H9 (cell line): Measurements from ENCODE around the gene SF3B3. TPM values are rescaled to one million over a fixed set of nuclear protein-coding genes. Genes with fewer than 3 reads are reported as not detected.

ENCODE experiments used
- DNase-seq: peaks from one replicate; pipeline ENCODE4 v3.0.0-alpha.2; 2017
- H2AFZ ChIP-seq: one replicate; pipeline ENCODE4 v1.6.1; 2013; ENCODE audit warnings: mild to moderate bottlenecking, low read length, control low read depth, moderate library complexity
- H2AK5ac ChIP-seq: 2 replicates; pipeline ENCODE4 v1.6.1; 2013; ENCODE audit warnings: low read length, control low read depth, mixed read lengths; ENCODE audit not compliant: insufficient read length
- H2BK120ac ChIP-seq: one replicate; pipeline ENCODE4 v1.6.1; 2013; ENCODE audit warnings: low read depth, mild to moderate bottlenecking, low read length, control low read depth, inconsistent platforms; ENCODE audit not compliant: poor library complexity, severe bottlenecking
- H2BK12ac ChIP-seq: 2 replicates; pipeline ENCODE4 v1.6.1; 2013; ENCODE audit warnings: low read length, control low read depth, mixed read lengths, low read depth; ENCODE audit not compliant: insufficient read length
- H2BK15ac ChIP-seq: 2 replicates; pipeline ENCODE4 v1.6.1; 2013; ENCODE audit warnings: low read depth, low read length, control low read depth
- H2BK20ac ChIP-seq: one replicate; pipeline ENCODE4 v1.6.1; 2013; ENCODE audit warnings: low read depth, mild to moderate bottlenecking, low read length, control low read depth, inconsistent platforms; ENCODE audit not compliant: poor library complexity, severe bottlenecking
- H2BK5ac ChIP-seq: 2 replicates; pipeline ENCODE4 v1.6.1; 2013; ENCODE audit warnings: low read length, control low read depth, mixed read lengths; ENCODE audit not compliant: insufficient read length
- H3K14ac ChIP-seq: 2 replicates; pipeline ENCODE4 v1.6.1; 2013; ENCODE audit warnings: low read length, control low read depth; ENCODE audit not compliant: insufficient read depth
- H3K18ac ChIP-seq: 2 replicates; pipeline ENCODE4 v1.6.1; 2013; ENCODE audit warnings: low read depth, mild to moderate bottlenecking, mixed read lengths, low read length, control low read depth; ENCODE audit not compliant: insufficient read length
- H3K23ac ChIP-seq: 2 replicates; pipeline ENCODE4 v1.6.1; 2013; ENCODE audit warnings: low read length, control low read depth, mixed read lengths, low read depth; ENCODE audit not compliant: insufficient read length
- H3K23me2 ChIP-seq: 2 replicates; pipeline ENCODE4 v1.6.1; 2013; ENCODE audit warnings: low read depth, mild to moderate bottlenecking, mixed read lengths, low read length, control low read depth; ENCODE audit not compliant: insufficient read length, poor library complexity, severe bottlenecking
- H3K27ac ChIP-seq: 2 replicates; pipeline ENCODE4 v1.5.1; 2013; ENCODE audit warnings: low read length, control low read depth, mixed read lengths, low read depth; ENCODE audit not compliant: insufficient read length
- H3K27me3 ChIP-seq: 2 replicates; pipeline ENCODE4 v1.6.1; 2013; ENCODE audit warnings: low read length, control low read depth, inconsistent platforms; ENCODE audit not compliant: insufficient read depth
- H3K4ac ChIP-seq: 2 replicates; pipeline ENCODE4 v1.6.1; 2013; ENCODE audit warnings: low read depth, mild to moderate bottlenecking, control low read depth, inconsistent platforms, low read length, moderate library complexity
- H3K4me1 ChIP-seq: 2 replicates; pipeline ENCODE4 v1.6.1; 2013; ENCODE audit warnings: low read length, control low read depth, inconsistent platforms; ENCODE audit not compliant: insufficient read depth
- H3K4me2 ChIP-seq: 2 replicates; pipeline ENCODE4 v1.6.1; 2013; ENCODE audit warnings: low read length, control low read depth, mixed read lengths; ENCODE audit not compliant: insufficient read length, insufficient read depth
- H3K56ac ChIP-seq: 2 replicates; pipeline ENCODE4 v1.6.1; 2013; ENCODE audit warnings: low read depth, mild to moderate bottlenecking, mixed read lengths, low read length, control low read depth; ENCODE audit not compliant: insufficient read length
- H3K79me1 ChIP-seq: 2 replicates; pipeline ENCODE4 v1.6.1; 2013; ENCODE audit warnings: low read depth, mild to moderate bottlenecking, moderate library complexity, low read length, control low read depth, inconsistent platforms; ENCODE audit not compliant: insufficient read depth, poor library complexity, severe bottlenecking
- H3K79me2 ChIP-seq: 2 replicates; pipeline ENCODE4 v1.6.1; 2013; ENCODE audit warnings: low read length, control low read depth, inconsistent platforms; ENCODE audit not compliant: insufficient read depth
- H3K9ac ChIP-seq: 2 replicates; pipeline ENCODE4 v1.6.1; 2013; ENCODE audit warnings: low read length, control low read depth, mixed read lengths; ENCODE audit not compliant: insufficient read length; ENCODE audit errors: extremely low read depth
- H3K9me3 ChIP-seq: one replicate; pipeline ENCODE4 v1.6.1; 2013; ENCODE audit warnings: low read depth, low read length, inconsistent platforms; ENCODE audit not compliant: control insufficient read depth
- H3T11ph ChIP-seq: one replicate; pipeline ENCODE4 v1.6.1; 2013; ENCODE audit warnings: mild to moderate bottlenecking, low read length, control low read depth, inconsistent platforms
- H4K20me1 ChIP-seq: one replicate; pipeline ENCODE4 v1.6.1; 2013; ENCODE audit not compliant: control insufficient read depth, insufficient read length, insufficient read depth
- H4K5ac ChIP-seq: 2 replicates; pipeline ENCODE4 v1.6.1; 2013; ENCODE audit warnings: low read depth, mild to moderate bottlenecking, mixed read lengths, low read length, control low read depth; ENCODE audit not compliant: insufficient read length
- H4K8ac ChIP-seq: replicated peaks from 2 replicates; pipeline ENCODE4 v1.6.1; 2013; ENCODE audit warnings: low read length, control low read depth, mixed read lengths, low read depth; ENCODE audit not compliant: insufficient read length
- H4K91ac ChIP-seq: 2 replicates; pipeline ENCODE4 v1.6.1; 2013; ENCODE audit warnings: low read depth, mild to moderate bottlenecking, moderate library complexity, mixed read lengths, low read length, control low read depth; ENCODE audit not compliant: insufficient read length
- H3K27ac Mint-ChIP-seq, 3 experiments: 2 replicates in 2 of 3; 3 replicates in 1 of 3; pipeline ENCODE4 v1.8.0; 2020 to 2021; ENCODE audit warnings: mixed read lengths in 3 of 3, mild to moderate bottlenecking in 1 of 3, moderate library complexity in 1 of 3
- H3K27me3 Mint-ChIP-seq: 2 replicates; pipeline ENCODE4 v1.8.0; 2021; ENCODE audit warnings: low read depth, mild to moderate bottlenecking, moderate library complexity, mixed read lengths
- H3K36me3 Mint-ChIP-seq, 3 experiments: 2 replicates in 2 of 3; 3 replicates in 1 of 3; pipeline ENCODE4 v1.8.0; 2020 to 2021; ENCODE audit warnings: low read depth in 3 of 3, mixed read lengths in 3 of 3; ENCODE audit not compliant: insufficient read depth in 1 of 3
- H3K4me1 Mint-ChIP-seq, 2 experiments: 2 replicates each; pipeline ENCODE4 v1.8.0; 2020; ENCODE audit warnings: mixed read lengths in 2 of 2
- H3K4me3 Mint-ChIP-seq, 2 experiments: 2 replicates in 1 of 2; 3 replicates in 1 of 2; pipeline ENCODE4 v1.8.0; 2020 to 2021; ENCODE audit warnings: mild to moderate bottlenecking in 2 of 2, mixed read lengths in 2 of 2, moderate library complexity in 1 of 2
- H3K9me3 Mint-ChIP-seq, 2 experiments: 2 replicates in 1 of 2; 3 replicates in 1 of 2; pipeline ENCODE4 v1.8.0; 2020; ENCODE audit warnings: mild to moderate bottlenecking in 2 of 2, mixed read lengths in 2 of 2, moderate library complexity in 1 of 2
- WGBS: extraction: QIAGEN DNeasy Blood & Tissue Kit; methylation state at CpG from one replicate; pipeline ENCODE4 v1.1.7; 2013; ENCODE audit warnings: missing lambda C conversion rate, low lambda C conversion rate, mixed read lengths; ENCODE audit not compliant: insufficient read length; ENCODE audit errors: extremely low coverage; 5-methylcytosine and 5-hydroxymethylcytosine counted together
- total RNA-seq: library from RNA; stranded (reverse); gene quantifications from 2 replicates; pipeline ENCODE4 v1.2.1, GENCODE V29; 2021
- TF ChIP-seq, protein P1 (sequence below): fragments of 200-600 bp; sonication (generic); conservative IDR thresholded peaks from 3 replicates; pipeline ENCODE4 v1.8.0; 2021; ENCODE audit warnings: antibody characterized with exemption, mild to moderate bottlenecking

SF3B3 gene
- total RNA-seq, 1 experiment from 2014 or later: 493 TPM

DNA sequence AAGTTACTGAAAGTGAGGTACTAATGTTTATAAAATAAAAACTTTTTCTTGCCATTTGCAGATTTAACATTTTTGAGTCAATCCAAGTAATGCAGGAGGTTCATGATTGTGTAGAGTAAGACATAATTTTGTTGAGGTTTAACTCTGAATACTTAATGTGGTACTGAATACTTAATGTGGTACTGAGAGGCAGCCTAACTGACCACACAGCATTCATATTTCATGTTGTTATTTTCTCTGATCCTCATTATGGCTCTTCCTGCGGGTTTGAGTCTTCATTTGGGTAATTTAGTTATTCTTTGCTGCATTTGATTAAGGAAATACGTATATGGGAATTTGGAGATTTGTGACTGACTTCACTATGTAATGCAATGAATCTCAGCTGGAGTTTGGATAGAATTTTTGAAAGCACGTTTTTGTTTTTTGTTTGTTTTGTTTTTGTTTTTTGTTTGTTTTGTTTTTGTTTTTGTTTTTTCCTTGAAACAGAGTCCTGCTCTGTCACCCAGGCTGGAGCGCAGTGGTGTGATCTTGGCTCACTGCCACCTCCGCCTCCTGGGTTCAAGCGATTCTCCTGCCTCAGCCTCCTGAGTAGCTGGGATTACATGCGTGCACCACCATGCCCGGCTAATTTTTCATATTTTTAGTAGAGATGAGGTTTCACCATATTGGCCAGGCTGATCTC, 3.8 kb downstream of the SF3B3 start:
- Histone ChIP-seq H3K9me3 (no peaks in the 10 kb centered on the region), H3K4ac (no peak overlapping the region), H3K4me2 (no peak overlapping the region), H3K79me2 (peaks cover 40% of the 10 kb centered on the region; the same call in 1 of the 2 replicates), H3K14ac (no peak overlapping the region), H2BK12ac (no peak overlapping the region), H2BK5ac (no peak overlapping the region), H4K5ac (no peak overlapping the region), H2AFZ (no peak overlapping the region), H3K18ac (no peak overlapping the region), H3K23me2 (peaks cover 10% of the 10 kb centered on the region), H2BK15ac (no peak overlapping the region), H4K20me1 (no peaks in the 10 kb centered on the region), H3K27me3 (no peaks in the 10 kb centered on the region), H3K4me1 (peaks cover 6% of the 10 kb centered on the region; the same call in 1 of the 2 replicates), H3K56ac (no peak overlapping the region), H4K8ac (no peak overlapping the region), H3T11ph (no peak overlapping the region), H3K9ac (no peak overlapping the region), H3K23ac (no peak overlapping the region), H3K79me1 (peaks cover 14% of the 10 kb centered on the region), H2BK120ac (no peak overlapping the region), H2AK5ac (no peak overlapping the region), H2BK20ac (no peak overlapping the region), H3K27ac (no peak overlapping the region), H4K91ac (no peak overlapping the region)
- DNase-seq: no peak
- TF ChIP-seq, protein P1, sequence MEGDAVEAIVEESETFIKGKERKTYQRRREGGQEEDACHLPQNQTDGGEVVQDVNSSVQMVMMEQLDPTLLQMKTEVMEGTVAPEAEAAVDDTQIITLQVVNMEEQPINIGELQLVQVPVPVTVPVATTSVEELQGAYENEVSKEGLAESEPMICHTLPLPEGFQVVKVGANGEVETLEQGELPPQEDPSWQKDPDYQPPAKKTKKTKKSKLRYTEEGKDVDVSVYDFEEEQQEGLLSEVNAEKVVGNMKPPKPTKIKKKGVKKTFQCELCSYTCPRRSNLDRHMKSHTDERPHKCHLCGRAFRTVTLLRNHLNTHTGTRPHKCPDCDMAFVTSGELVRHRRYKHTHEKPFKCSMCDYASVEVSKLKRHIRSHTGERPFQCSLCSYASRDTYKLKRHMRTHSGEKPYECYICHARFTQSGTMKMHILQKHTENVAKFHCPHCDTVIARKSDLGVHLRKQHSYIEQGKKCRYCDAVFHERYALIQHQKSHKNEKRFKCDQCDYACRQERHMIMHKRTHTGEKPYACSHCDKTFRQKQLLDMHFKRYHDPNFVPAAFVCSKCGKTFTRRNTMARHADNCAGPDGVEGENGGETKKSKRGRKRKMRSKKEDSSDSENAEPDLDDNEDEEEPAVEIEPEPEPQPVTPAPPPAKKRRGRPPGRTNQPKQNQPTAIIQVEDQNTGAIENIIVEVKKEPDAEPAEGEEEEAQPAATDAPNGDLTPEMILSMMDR: no peak
- Mint-ChIP-seq H3K27me3 (no peaks in the 10 kb centered on the region), H3K9me3 (no peaks in the 10 kb centered on the region; a peak in 1 of 5 replicates), H3K4me3 (peak overlapping the region; percentile 79 to 93), H3K36me3 (peaks cover 57 to 83% (median 73%) of the 10 kb centered on the region in 3 experiments), H3K4me1 (peaks cover 30 to 33% of the 10 kb centered on the region in 2 experiments), H3K27ac (peak overlapping the region in 1 of 3 experiments; percentile 53; a peak in 3 of 7 replicates)
- no CpG with 5 or more reads among the region's 8 CpGs for WGBS
